A673 (cell line): ENCODE measurements around the gene CD79A. TPM values are rescaled to one million over a fixed set of nuclear protein-coding genes. Genes with fewer than 3 reads are reported as not detected.

Source experiments
- BruUV-seq: library from RNA; stranded (reverse); fragments of 400-500 nt; replicated peaks from 2 replicates; lab custom pipeline; 2021; lab: Mats Ljungman, UMichigan
- CTCF ChIA-PET: fragments of 300-600 bp; sonication (Branson Sonifier 250); formaldehyde crosslinking; loops from one replicate; lab custom pipeline; 2022; ENCODE audit warnings: antibody characterized with exemption; lab: Charles Lee
- POLR2A ChIA-PET: fragments of 300-600 bp; sonication (Branson Sonifier 250); formaldehyde crosslinking; loops from one replicate; lab custom pipeline; 2022; ENCODE audit warnings: antibody characterized with exemption; ENCODE audit not compliant: low non-redundant PET; lab: Charles Lee
- DNase-seq: peaks from one replicate; pipeline ENCODE4 v3.0.0-alpha.2; 2015; ENCODE audit warnings: low spot score
- H3K27ac ChIP-seq: fragments of 200-600 bp; sonication (generic); 2 replicates; pipeline ENCODE4 v1.5.1; 2016; ENCODE audit warnings: mixed run types, low read depth, mild to moderate bottlenecking, mixed read lengths, antibody characterized with exemption, low read length; ENCODE audit not compliant: poor library complexity, severe bottlenecking
- H3K27me3 ChIP-seq: fragments of 200-600 bp; sonication (generic); replicated peaks from 2 replicates; pipeline ENCODE4 v1.6.1; 2017; ENCODE audit warnings: mixed run types, low read depth, mild to moderate bottlenecking, mixed read lengths, antibody characterized with exemption, low read length; ENCODE audit not compliant: insufficient read depth, poor library complexity
- H3K36me3 ChIP-seq: fragments of 200-600 bp; sonication (generic); 2 replicates; pipeline ENCODE4 v1.6.1; 2016; ENCODE audit warnings: mixed run types, mild to moderate bottlenecking, mixed read lengths, antibody characterized with exemption, low read length; ENCODE audit not compliant: insufficient read depth, poor library complexity, severe bottlenecking
- H3K4me1 ChIP-seq: fragments of 200-600 bp; sonication (generic); 2 replicates; pipeline ENCODE4 v1.6.1; 2017; ENCODE audit warnings: mixed run types, mild to moderate bottlenecking, mixed read lengths, antibody characterized with exemption, low read length; ENCODE audit not compliant: insufficient read depth, poor library complexity, severe bottlenecking
- H3K4me3 ChIP-seq: fragments of 200-600 bp; sonication (generic); 2 replicates; pipeline ENCODE4 v1.5.1; 2016; ENCODE audit warnings: low read depth, mixed run types, mild to moderate bottlenecking, mixed read lengths, low read length; ENCODE audit not compliant: poor library complexity, severe bottlenecking
- H3K9me3 ChIP-seq: fragments of 200-600 bp; sonication (generic); 2 replicates; pipeline ENCODE4 v1.6.1; 2016; ENCODE audit warnings: mixed run types, low read depth, mild to moderate bottlenecking, mixed read lengths, antibody characterized with exemption, low read length; ENCODE audit not compliant: poor library complexity, severe bottlenecking
- CTCF ChIP-seq: fragments of 300-800, 200-600 bp; sonication (generic); conservative IDR thresholded peaks from 2 replicates; pipeline ENCODE4 v1.5.1; 2017; ENCODE audit warnings: low read depth, mild to moderate bottlenecking, antibody characterized with exemption, low read length, moderate library complexity, mixed read lengths
- EZH2 ChIP-seq: fragments of 200-600 bp; sonication (generic); IDR thresholded peaks from 2 replicates; pipeline ENCODE4 v1.6.1; 2017; ENCODE audit warnings: borderline replicate concordance, low read depth, mild to moderate bottlenecking, mixed read lengths, antibody characterized with exemption, low read length; ENCODE audit not compliant: poor library complexity, severe bottlenecking
- intact Hi-C: fragments of 100-400 bp; cut with micrococcal nuclease; formaldehyde crosslinking; loops from one replicate; pipeline ENCODE4 v1.10.0; 2022; ENCODE audit not compliant: unreplicated experiment
- total RNA-seq: library from RNA; stranded (reverse); gene quantifications from 2 replicates; pipeline ENCODE4 v1.2.3, GENCODE V29; 2021

Gene CD79A
- total RNA-seq, 1 experiment from 2014 or later, result 17.8 TPM

- ChIA-PET POLR2A (no interaction called here), CTCF (interaction anchor here (0.6 kb wide), 1 partner anchor 51 kb away, joined by 5 read pairs; no protein-coding TSS in a partner anchor)
- Histone ChIP-seq H3K27me3 (no peaks in the 10 kb centered on the region), H3K9me3 (no peaks in the 10 kb centered on the region), H3K4me1 (peaks cover 41% of the 10 kb centered on the region), H3K36me3 (peaks cover 14% of the 10 kb centered on the region), H3K27ac (peak overlapping the region; percentile 81), H3K4me3 (peak overlapping the region; percentile 11)
- no TSS peak for BruUV-seq
- intact Hi-C loops, result no loop called here
- TF ChIP-seq CTCF, result no peak
- TF ChIP-seq EZH2, result no peak
- DNase-seq, result peak; percentile 75
Observed at GRCh38 chr19:41886761-41887710, 10.0 kb downstream of the CD79A start.

- TF ChIP-seq EZH2 (no peak), CTCF (no peak)
- H3K27ac ChIP-seq, result peak overlapping the region; percentile 81
- no peak overlapping the region for H3K4me3 ChIP-seq
- H3K4me1 ChIP-seq, result peaks cover 33% of the 10 kb centered on the region
- H3K36me3 ChIP-seq, result peaks cover 22% of the 10 kb centered on the region
- POLR2A ChIA-PET, result interaction anchor here (0.6 kb wide), 1 partner anchor 43 kb away, joined by 3 read pairs; no protein-coding TSS in a partner anchor
- no peaks in the 10 kb centered on the region for H3K9me3 ChIP-seq
- DNase-seq, result no peak
- no peaks in the 10 kb centered on the region for H3K27me3 ChIP-seq
- CTCF ChIA-PET, result no interaction called here
- BruUV-seq, result no TSS peak
- intact Hi-C loops, result no loop called here
Observed at GRCh38 chr19:41887711-41888382, 10.8 kb downstream of the CD79A start.

GRCh38 chr19:41888926-41889325, 11.8 kb downstream of the CD79A start:
- TF ChIP-seq CTCF, result no peak
- TF ChIP-seq EZH2, result no peak
- no TSS peak for BruUV-seq
- Histone ChIP-seq H3K36me3 (peaks cover 26% of the 10 kb centered on the region), H3K27ac (no peak overlapping the region), H3K4me1 (peaks cover 33% of the 10 kb centered on the region), H3K27me3 (no peaks in the 10 kb centered on the region), H3K9me3 (no peaks in the 10 kb centered on the region), H3K4me3 (no peak overlapping the region)
- no peak for DNase-seq
- POLR2A ChIA-PET, result no interaction called here
- CTCF ChIA-PET, result no interaction called here
- intact Hi-C loops, result no loop called here
